Activated CD4-positive, alpha-beta memory T cell treated with anti-CD3 and anti-CD28 coated beads, Interleukin-2, amount 10 ng/mL, durations not matched to agents 7 days and 5 days (primary cell): ENCODE results near the gene DDAH1. TPM values are rescaled to one million over a fixed set of nuclear protein-coding genes. Genes with fewer than 3 reads are reported as not detected.
A peak's percentile ranks its signal among the peaks of the same experiment; 100 is the strongest.

Experiments
- CTCF ChIA-PET: fragments of 350-600 bp; sonication (Branson Sonifier 250); formaldehyde crosslinking; loops from one replicate; lab custom pipeline; 2021; ENCODE audit warnings: antibody characterized with exemption, inconsistent platforms; lab: Charles Lee
- POLR2A ChIA-PET: fragments of 350-600 bp; sonication (Branson Sonifier 250); formaldehyde crosslinking; loops from one replicate; lab custom pipeline; 2021; ENCODE audit warnings: antibody characterized with exemption; lab: Charles Lee
- DNase-seq: peaks from one replicate; pipeline ENCODE4 v3.0.0-alpha.2; 2020
- H3K27ac Mint-ChIP-seq: one replicate; pipeline ENCODE4 v1.8.0; 2021; ENCODE audit warnings: mild to moderate bottlenecking, mixed read lengths
- H3K27me3 Mint-ChIP-seq: one replicate; pipeline ENCODE4 v1.8.0; 2021; ENCODE audit warnings: mixed read lengths
- H3K36me3 Mint-ChIP-seq: one replicate; pipeline ENCODE4 v1.8.0; 2021; ENCODE audit warnings: low read depth, mixed read lengths
- H3K4me1 Mint-ChIP-seq: one replicate; pipeline ENCODE4 v1.8.0; 2021; ENCODE audit warnings: mixed read lengths
- H3K4me3 Mint-ChIP-seq: one replicate; pipeline ENCODE4 v1.8.0; 2021; ENCODE audit warnings: mild to moderate bottlenecking, mixed read lengths
- H3K9me3 Mint-ChIP-seq: one replicate; pipeline ENCODE4 v1.8.0; 2021; ENCODE audit warnings: mixed read lengths
- total RNA-seq, 2 experiments: library from RNA; stranded (reverse); gene quantifications; one replicate each; pipeline ENCODE4 v1.2.3, GENCODE V29; 2021

Gene DDAH1
- total RNA-seq, 2 experiments from 2014 or later = not detected

DNA sequence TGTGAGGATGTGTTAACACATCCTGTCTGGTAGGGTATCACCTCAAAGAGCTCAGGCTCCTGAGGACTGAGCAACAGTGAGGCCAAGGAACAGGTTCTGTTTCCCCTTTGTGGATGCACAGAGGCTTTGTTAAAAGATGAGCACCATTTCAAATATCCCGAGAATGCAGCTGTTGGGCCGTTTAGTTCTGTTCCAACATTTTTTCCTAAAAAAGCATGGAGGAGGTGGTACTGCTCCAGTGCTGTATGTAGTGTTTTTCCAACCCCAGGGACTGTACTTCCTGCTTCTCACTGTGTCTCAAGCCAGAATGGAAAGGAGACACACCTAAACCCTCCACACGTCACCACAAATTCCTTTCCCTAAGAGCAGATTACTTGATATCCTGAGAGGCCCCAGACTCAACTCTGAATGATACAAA is 134.7 kb downstream of the DDAH1 start:
- no peak for DNase-seq
- Mint-ChIP-seq H3K4me3 (no peak overlapping the region), H3K36me3 (no peaks in the 10 kb centered on the region), H3K4me1 (peaks cover 2% of the 10 kb centered on the region), H3K9me3 (no peaks in the 10 kb centered on the region), H3K27me3 (peaks cover 50% of the 10 kb centered on the region), H3K27ac (no peak overlapping the region)
- ChIA-PET CTCF (no interaction called here), POLR2A (interaction anchor here (1.4 kb wide), 1 partner anchor 200 kb away, joined by 3 read pairs; no protein-coding TSS in a partner anchor)

DNA sequence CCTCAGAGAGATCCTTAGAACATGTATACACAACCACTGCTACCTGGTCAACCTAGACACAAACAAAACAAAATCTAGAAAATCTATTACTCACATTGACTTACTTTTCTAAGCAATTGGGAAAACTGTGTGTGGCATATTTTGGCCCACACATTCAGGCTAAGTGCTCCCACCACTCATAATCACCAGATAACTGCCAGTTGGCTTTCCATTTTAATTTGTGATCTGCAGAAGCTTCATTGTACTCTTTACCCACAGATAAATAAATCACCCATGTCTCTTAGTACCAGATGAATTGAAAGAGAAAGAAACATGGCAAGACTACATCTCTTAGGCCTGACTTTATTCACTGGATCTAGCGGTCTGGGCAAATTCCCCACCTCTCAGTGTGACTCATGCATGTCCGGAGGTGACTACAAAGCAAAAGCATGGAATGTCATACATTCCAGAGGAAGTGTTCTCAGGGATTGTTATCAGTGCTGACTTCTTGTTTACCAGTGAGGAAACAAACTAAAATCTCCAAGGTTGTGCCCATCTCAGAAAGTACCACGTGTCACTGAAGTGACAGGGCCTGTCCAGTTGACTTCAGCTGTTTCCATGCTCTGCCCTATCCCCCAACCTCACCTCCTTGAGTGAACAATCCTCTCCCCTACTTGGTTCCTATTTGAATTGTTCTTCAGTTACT is 136.1 kb downstream of the DDAH1 start:
- H3K4me1 Mint-ChIP-seq = no peaks in the 10 kb centered on the region
- no peaks in the 10 kb centered on the region for H3K36me3 Mint-ChIP-seq
- DNase-seq = no peak
- H3K27ac Mint-ChIP-seq = no peak overlapping the region
- H3K27me3 Mint-ChIP-seq = peaks cover 53% of the 10 kb centered on the region
- ChIA-PET POLR2A (no interaction called here), CTCF (no interaction called here)
- no peaks in the 10 kb centered on the region for H3K9me3 Mint-ChIP-seq
- H3K4me3 Mint-ChIP-seq = no peak overlapping the region

DNA sequence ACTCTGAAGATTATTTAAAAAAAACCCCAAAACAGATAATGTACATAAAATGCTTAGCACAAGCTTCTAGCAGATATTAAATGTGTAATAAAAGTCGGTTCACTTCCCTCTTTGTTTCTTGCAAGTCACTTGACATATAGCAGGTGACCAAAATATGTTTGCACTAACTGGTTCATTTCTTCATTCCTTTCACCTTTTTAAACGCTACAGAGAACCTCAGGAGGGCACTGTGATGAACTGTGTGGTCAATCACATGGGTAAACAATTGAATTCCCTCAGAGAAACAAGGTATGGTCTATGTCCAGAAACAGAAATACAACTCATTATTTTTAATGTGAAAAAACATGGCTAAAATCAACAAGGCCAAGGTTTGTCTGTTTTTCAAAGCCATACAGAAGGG is 137.2 kb downstream of the DDAH1 start:
- Mint-ChIP-seq H3K4me1 (no peaks in the 10 kb centered on the region), H3K4me3 (no peak overlapping the region), H3K27ac (no peak overlapping the region), H3K36me3 (no peaks in the 10 kb centered on the region), H3K27me3 (peaks cover 48% of the 10 kb centered on the region), H3K9me3 (no peaks in the 10 kb centered on the region)
- no peak for DNase-seq
- ChIA-PET POLR2A (no interaction called here), CTCF (no interaction called here)

DNA sequence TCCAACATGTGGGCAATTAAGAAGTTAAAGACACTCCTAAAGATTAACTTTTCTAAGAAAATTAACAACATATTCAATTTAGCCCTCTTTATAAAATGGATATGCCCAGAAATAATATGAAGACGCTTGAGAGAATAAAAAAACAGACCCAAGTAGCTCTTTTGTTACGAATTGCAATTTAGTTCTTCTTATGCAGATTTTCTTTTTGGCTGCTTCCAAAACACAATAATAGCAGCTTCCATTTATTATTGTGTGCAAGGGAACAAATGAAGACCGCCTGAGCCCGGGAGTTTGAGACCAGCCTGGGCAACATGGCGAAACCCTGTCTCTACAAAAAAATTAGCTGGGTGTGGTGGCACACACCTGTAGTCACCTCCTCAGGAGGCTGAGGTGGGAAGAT is 138.1 kb downstream of the DDAH1 start:
- no peak for DNase-seq
- POLR2A ChIA-PET = no interaction called here
- H3K4me3 Mint-ChIP-seq = no peak overlapping the region
- no peaks in the 10 kb centered on the region for H3K4me1 Mint-ChIP-seq
- H3K27me3 Mint-ChIP-seq = peaks cover 50% of the 10 kb centered on the region
- H3K9me3 Mint-ChIP-seq = no peaks in the 10 kb centered on the region
- H3K27ac Mint-ChIP-seq = no peak overlapping the region
- CTCF ChIA-PET = no interaction called here
- H3K36me3 Mint-ChIP-seq = no peaks in the 10 kb centered on the region

DNA sequence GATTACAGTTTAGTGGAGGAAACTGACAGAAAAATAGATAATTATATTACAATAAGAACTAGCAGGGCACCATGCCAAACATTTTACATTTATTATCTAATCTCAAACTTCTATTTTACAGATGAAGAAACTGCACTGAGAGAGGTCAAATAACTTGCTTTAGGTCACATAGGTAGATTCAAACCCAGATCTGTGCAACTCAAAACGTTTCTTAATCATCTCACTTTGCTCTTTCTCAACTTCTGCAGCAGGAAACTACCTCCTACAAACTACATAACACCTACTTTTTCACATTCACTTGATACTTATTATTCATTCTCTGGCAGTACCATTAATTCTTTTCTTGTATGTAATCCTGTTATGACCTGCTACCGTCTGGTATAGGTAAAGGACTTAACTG is 138.6 kb downstream of the DDAH1 start:
- H3K27me3 Mint-ChIP-seq = peaks cover 49% of the 10 kb centered on the region
- POLR2A ChIA-PET = no interaction called here
- no peak overlapping the region for H3K27ac Mint-ChIP-seq
- H3K9me3 Mint-ChIP-seq = no peaks in the 10 kb centered on the region
- peaks cover 2% of the 10 kb centered on the region for H3K4me1 Mint-ChIP-seq
- no peaks in the 10 kb centered on the region for H3K36me3 Mint-ChIP-seq
- DNase-seq = no peak
- no peak overlapping the region for H3K4me3 Mint-ChIP-seq
- CTCF ChIA-PET = no interaction called here

DNA sequence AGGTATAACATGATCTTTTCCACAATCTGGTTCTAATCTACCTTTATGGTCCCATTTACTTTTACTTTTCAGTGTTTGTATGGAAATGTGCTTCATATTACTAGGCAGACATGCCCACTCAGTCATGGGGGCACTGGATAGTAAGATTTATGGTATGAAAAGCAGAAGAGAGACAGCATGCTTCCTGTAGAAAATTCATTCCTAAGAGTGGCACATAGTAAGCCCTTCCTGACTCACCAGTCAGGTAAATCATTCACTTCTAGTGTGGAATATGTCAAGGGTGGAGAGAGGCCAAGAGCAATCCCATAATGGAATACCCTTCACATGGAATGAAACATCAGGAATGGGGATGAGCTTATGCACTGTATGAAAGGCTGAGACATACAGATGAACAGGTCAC is 139.0 kb downstream of the DDAH1 start:
- CTCF ChIA-PET = no interaction called here
- Mint-ChIP-seq H3K27ac (no peak overlapping the region), H3K9me3 (no peaks in the 10 kb centered on the region), H3K27me3 (peaks cover 50% of the 10 kb centered on the region), H3K4me1 (peaks cover 3% of the 10 kb centered on the region), H3K36me3 (no peaks in the 10 kb centered on the region), H3K4me3 (no peak overlapping the region)
- POLR2A ChIA-PET = no interaction called here
- DNase-seq = no peak

DNA sequence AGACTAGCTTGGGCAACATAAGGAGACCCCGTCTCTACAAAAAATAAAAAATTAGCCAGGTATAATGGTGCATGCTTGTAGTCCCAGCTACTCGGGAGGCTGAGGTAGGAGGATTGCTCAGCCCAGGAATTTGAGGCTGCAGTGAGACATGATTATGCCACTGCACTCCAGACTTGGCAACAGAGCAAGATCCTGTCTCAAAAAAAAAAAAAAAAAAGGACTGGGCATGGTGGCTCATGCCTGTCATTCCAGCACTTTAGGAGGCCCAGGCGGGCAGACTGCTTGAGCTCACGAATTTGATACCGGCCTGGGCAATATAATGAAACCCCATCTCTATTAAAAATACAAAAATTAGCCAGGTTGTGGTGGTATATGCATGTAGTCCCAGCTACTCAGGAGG is 141.2 kb downstream of the DDAH1 start:
- CTCF ChIA-PET = no interaction called here

DNA sequence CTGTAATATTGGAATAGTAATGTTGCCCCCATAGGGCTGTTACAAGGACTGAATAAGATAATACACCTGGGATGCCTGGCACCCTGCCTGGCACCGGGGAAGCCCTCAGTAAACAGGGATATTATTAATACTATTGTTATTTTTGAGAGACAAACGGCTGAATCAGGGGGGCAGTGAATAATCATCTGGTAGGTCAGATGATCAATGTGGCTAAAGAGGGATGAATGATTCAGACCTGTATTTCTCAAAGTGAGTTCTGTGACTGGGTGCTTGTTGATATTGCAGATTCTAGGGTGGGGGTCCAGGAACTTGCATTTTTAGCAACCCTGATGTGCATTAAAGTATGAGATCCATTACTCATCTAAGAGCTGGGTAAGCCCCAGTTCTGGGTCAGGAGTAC is 142.3 kb downstream of the DDAH1 start:
- DNase-seq = no peak
- ChIA-PET POLR2A (no interaction called here), CTCF (interaction anchor here (0.7 kb wide), 1 partner anchor 63 kb away, joined by 3 read pairs; the partner anchor contains the start of gene C1orf52)
- Mint-ChIP-seq H3K9me3 (no peaks in the 10 kb centered on the region), H3K4me1 (peaks cover 7% of the 10 kb centered on the region), H3K36me3 (no peaks in the 10 kb centered on the region), H3K27me3 (peaks cover 55% of the 10 kb centered on the region), H3K27ac (no peak overlapping the region), H3K4me3 (no peak overlapping the region)

More for the DNA sequence above, 141.2 kb downstream of the DDAH1 start:
- POLR2A ChIA-PET = no interaction called here
- no peaks in the 10 kb centered on the region for H3K36me3 Mint-ChIP-seq
- peaks cover 50% of the 10 kb centered on the region for H3K27me3 Mint-ChIP-seq
- H3K4me3 Mint-ChIP-seq = no peak overlapping the region
- no peak overlapping the region for H3K27ac Mint-ChIP-seq
- peaks cover 7% of the 10 kb centered on the region for H3K4me1 Mint-ChIP-seq
- no peaks in the 10 kb centered on the region for H3K9me3 Mint-ChIP-seq
- DNase-seq = no peak

DNA sequence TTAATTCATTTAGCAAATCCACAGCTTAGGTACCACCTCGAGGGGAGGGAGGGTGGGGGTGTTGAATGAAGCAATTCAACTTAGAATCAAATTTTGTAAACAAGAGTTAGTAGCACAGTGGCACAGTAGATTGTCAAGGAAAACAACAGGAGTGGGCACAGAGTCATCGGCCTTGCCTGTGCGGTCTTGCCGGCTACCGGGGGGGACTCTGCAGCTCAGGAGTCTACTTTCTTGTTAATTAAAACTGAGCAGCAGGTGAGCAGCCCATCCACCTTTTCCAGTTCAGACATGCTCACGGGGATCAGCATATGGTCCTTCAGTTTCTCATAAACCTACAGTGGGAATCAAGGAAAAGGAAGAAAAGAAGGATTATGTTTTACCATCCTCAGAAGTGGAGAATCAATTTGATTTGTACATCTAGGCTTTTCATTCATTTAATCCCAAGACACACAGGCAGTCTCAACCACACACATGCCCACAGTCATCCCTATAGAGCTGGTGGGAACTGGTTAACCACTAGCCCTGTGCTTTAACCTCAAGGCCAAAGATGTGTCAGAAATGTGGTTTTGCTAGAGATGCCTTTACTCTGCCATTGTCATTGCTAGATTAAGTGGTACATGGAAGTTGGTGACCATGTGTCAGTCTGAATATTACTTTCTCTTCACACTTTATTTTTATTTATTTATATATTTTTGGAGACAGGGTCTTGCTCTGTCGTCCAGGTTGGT is 143.6 kb downstream of the DDAH1 start:
- Mint-ChIP-seq H3K27ac (no peak overlapping the region), H3K27me3 (peaks cover 64% of the 10 kb centered on the region), H3K4me1 (peaks cover 7% of the 10 kb centered on the region), H3K9me3 (no peaks in the 10 kb centered on the region), H3K4me3 (no peak overlapping the region), H3K36me3 (no peaks in the 10 kb centered on the region)
- POLR2A ChIA-PET = no interaction called here
- CTCF ChIA-PET = no interaction called here
- DNase-seq = peak; percentile 36

DNA sequence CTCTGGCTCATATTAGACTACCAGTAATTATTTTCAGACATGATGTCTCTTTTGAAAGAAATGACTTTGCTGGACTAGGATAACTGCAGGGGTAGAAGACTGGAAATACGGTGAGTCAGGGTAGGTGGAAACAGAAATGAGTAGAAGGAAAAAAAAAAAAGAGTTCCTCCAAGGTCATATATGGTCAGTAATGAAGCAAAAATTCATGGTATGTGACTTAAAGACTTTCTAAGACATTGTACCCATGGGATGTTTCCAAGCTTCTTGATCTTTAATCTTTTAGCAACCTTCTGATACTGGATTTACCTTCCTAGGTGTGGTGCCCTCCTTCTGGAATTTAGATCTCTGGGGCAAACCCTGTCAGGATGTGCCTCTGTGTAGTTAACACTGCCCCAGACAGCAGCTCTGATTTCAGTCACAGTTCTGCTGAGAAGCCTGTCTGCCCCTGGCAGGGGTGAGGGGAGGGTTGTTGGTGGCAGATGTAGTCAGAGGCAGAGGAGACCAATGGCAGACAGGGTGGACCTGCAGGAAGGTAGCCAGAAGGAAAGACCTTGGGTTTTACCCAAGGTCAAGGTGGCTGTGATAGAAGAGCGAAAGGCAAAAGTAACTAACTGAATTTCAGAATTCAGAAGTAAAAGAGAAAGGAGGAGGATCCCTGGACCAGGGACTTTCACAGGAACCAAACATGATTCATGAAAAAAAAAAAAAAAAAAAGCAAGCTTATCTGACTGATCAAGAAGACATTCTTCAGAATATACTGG is 144.4 kb downstream of the DDAH1 start:
- Mint-ChIP-seq H3K27me3 (peaks cover 60% of the 10 kb centered on the region), H3K27ac (no peak overlapping the region), H3K9me3 (no peaks in the 10 kb centered on the region), H3K4me3 (no peak overlapping the region), H3K36me3 (no peaks in the 10 kb centered on the region), H3K4me1 (peaks cover 7% of the 10 kb centered on the region)
- ChIA-PET CTCF (interaction anchor here (1.3 kb wide), 1 partner anchor 12 kb away, joined by 3 read pairs; no protein-coding TSS in a partner anchor), POLR2A (no interaction called here)
- DNase-seq = no peak

DNA sequence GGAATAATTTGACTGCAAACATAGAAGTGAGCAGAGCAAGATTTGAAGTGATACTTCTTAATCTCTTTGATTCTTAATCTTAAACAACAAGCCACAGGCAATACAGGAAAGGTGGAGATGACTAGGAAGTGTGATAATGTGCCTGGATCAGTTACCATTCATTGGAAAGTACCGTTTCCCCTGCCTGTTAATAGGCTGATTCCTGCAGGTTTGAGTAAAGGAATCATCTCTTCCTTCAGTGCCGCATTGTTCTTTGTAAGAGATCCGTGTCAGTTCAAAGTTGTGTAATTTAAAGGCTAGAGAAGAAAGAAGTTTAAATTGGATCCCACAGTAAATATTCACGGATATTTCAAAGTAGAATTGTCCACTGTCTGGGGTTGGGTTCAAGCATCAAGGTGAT is 145.0 kb downstream of the DDAH1 start:
- DNase-seq = no peak
- no peaks in the 10 kb centered on the region for H3K36me3 Mint-ChIP-seq
- H3K4me3 Mint-ChIP-seq = no peak overlapping the region
- ChIA-PET POLR2A (no interaction called here), CTCF (interaction anchor here (1.3 kb wide), 1 partner anchor 12 kb away, joined by 3 read pairs; no protein-coding TSS in a partner anchor)
- H3K4me1 Mint-ChIP-seq = peaks cover 7% of the 10 kb centered on the region
- no peak overlapping the region for H3K27ac Mint-ChIP-seq
- peaks cover 56% of the 10 kb centered on the region for H3K27me3 Mint-ChIP-seq
- H3K9me3 Mint-ChIP-seq = no peaks in the 10 kb centered on the region

DNA sequence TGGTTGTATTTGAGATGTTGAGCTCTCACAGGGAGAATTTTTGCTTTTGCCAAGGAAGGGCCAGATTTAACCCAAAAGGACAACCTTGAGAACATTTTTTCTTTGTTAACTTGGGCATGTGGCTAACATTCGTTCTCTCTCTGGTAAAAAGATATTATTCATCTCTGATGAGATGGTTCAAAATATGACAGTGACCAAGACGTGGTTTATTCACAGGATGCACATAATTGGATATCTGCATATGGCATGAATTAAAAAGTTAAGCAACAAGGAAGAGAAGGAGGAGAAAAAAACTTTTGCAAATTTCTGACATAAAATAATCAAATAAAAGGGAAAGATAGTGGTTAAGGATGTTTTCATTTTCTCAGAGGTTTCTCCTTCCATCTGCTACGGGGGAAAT is 145.5 kb downstream of the DDAH1 start:
- H3K36me3 Mint-ChIP-seq = no peaks in the 10 kb centered on the region
- ChIA-PET POLR2A (no interaction called here), CTCF (interaction anchor here (1.3 kb wide), 1 partner anchor 11 kb away, joined by 3 read pairs; no protein-coding TSS in a partner anchor)
- no peak for DNase-seq
- H3K9me3 Mint-ChIP-seq = no peaks in the 10 kb centered on the region
- H3K4me3 Mint-ChIP-seq = no peak overlapping the region
- H3K27me3 Mint-ChIP-seq = peaks cover 56% of the 10 kb centered on the region
- peaks cover 7% of the 10 kb centered on the region for H3K4me1 Mint-ChIP-seq
- H3K27ac Mint-ChIP-seq = no peak overlapping the region

DNA sequence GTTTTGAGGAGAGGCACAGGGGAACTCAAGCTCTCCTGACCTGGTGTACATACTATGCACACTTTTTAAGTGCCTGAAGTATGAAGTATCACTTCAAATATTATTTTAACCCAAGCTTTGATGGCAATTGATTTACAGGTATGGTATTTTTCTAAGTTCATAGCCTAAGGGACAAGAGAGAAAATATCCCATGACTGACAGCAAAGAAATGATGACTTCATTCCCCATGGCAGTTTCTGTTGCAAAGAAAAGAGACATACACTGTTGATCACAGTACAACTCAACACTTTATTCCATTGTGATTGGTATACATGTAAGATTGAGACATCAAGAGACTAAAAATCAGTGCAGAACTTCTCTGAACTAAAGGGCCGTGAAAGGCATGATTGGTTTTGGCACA is 146.7 kb downstream of the DDAH1 start:
- POLR2A ChIA-PET = no interaction called here
- no peak for DNase-seq
- Mint-ChIP-seq H3K4me1 (peaks cover 7% of the 10 kb centered on the region), H3K9me3 (no peaks in the 10 kb centered on the region), H3K4me3 (no peak overlapping the region), H3K27ac (no peak overlapping the region), H3K27me3 (peaks cover 59% of the 10 kb centered on the region), H3K36me3 (no peaks in the 10 kb centered on the region)
- CTCF ChIA-PET = no interaction called here
